ENCODE measurements around the gene HDGFL2.

DNA sequence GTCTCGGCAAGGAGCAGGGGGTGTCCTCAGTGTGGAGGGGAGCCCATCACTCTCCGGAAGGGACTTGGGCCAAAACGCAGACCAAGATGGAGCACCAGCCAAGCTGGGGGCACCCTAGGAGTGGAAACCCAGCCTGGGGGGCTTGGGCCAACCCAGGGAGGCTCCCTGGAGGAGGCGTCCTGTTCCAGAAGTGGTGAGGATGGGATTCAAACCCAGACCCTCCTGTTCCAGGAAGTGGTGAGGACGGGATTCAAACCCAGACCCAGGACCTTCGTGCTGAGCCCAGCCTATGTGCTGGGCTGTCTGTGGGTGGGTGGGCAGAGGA, 47.0 kb downstream of the HDGFL2 start:
- TF ChIP-seq BACH1 (IDR thresholded peaks at IDR 0.05; ENCODE audit: low read length) (no peak), MAX (IDR thresholded peaks at IDR 0.05) (no peak), POLR2A (IDR thresholded peaks at IDR 0.05; ENCODE audit: control extremely low read depth in 1 of 2, low read depth in 2 of 2, low read length in 2 of 2) (no peak), EP300 (IDR thresholded peaks at IDR 0.05; ENCODE audit: borderline replicate concordance in 1 of 2, low read depth in 2 of 2, low read length in 2 of 2) (no peak), CTCF (IDR thresholded peaks at IDR 0.05; ENCODE audit: control extremely low read depth in 1 of 3, insufficient read depth in 1 of 3, low read depth in 1 of 3, low read length in 3 of 3) (no peak), JUND (IDR thresholded peaks at IDR 0.05; ENCODE audit: low read length) (no peak), ZNF274 (IDR thresholded peaks at IDR 0.05; ENCODE audit: borderline replicate concordance, extremely low read depth, low read length) (no peak)
